GM18511 (cell line): ENCODE results near the gene ABR.

ENCODE experiments used
- ATAC-seq: cut with Tn5 transposase; IDR thresholded peaks from one replicate; pipeline ENCODE4 v1.9.1; 2021; ENCODE audit warnings: mild to moderate bottlenecking, moderate library complexity; ENCODE audit not compliant: unreplicated experiment

The ABR gene

GRCh38 chr17:1012823-1013728 is 166.7 kb downstream of the ABR start:
- ATAC-seq: no peak

GRCh38 chr17:1011760-1012735 is 167.7 kb downstream of the ABR start:
- no peak for ATAC-seq

GRCh38 chr17:1011138-1011537 is 168.6 kb downstream of the ABR start:
- ATAC-seq: no peak

GRCh38 chr17:1010586-1010985 is 169.2 kb downstream of the ABR start:
- ATAC-seq: no peak

GRCh38 chr17:1010086-1010450 is 169.7 kb downstream of the ABR start:
- no peak for ATAC-seq

GRCh38 chr17:1009229-1010085 is 170.3 kb downstream of the ABR start:
- ATAC-seq: no peak

- no peak for ATAC-seq
Measured at GRCh38 chr17:1008008-1008761, 171.6 kb downstream of the ABR start.

GRCh38 chr17:1007310-1008007 is 172.3 kb downstream of the ABR start:
- ATAC-seq: no peak

- no peak for ATAC-seq
Measured at GRCh38 chr17:1006054-1006453, 173.7 kb downstream of the ABR start.

GRCh38 chr17:1005361-1005946 is 174.3 kb downstream of the ABR start:
- ATAC-seq: no peak

- ATAC-seq: no peak
Measured at GRCh38 chr17:1004769-1005295, 174.9 kb downstream of the ABR start.

GRCh38 chr17:1003972-1004768 is 175.6 kb downstream of the ABR start:
- no peak for ATAC-seq

GRCh38 chr17:1003633-1003971 is 176.2 kb downstream of the ABR start:
- ATAC-seq: no peak

GRCh38 chr17:1002771-1003555 is 176.8 kb downstream of the ABR start:
- ATAC-seq: no peak

GRCh38 chr17:1002412-1002753 is 177.4 kb downstream of the ABR start:
- ATAC-seq: no peak

GRCh38 chr17:1001640-1002411 is 178.0 kb downstream of the ABR start:
- ATAC-seq: no peak
